Glutamatergic neuron (in vitro differentiated cells): ENCODE results near the gene CADM2. TPM values are rescaled to one million over a fixed set of nuclear protein-coding genes. Genes with fewer than 3 reads are reported as not detected.

Experiments
- DNase-seq: peaks from one replicate; pipeline ENCODE4 v3.0.0; 2022
- H3K27ac Mint-ChIP-seq: one replicate; pipeline ENCODE4 v1.8.0; 2020; ENCODE audit warnings: mild to moderate bottlenecking, mixed read lengths, inconsistent platforms; ENCODE audit not compliant: unreplicated experiment
- H3K27me3 Mint-ChIP-seq: one replicate; pipeline ENCODE4 v1.8.0; 2020; ENCODE audit warnings: mild to moderate bottlenecking, moderate library complexity, mixed read lengths, inconsistent platforms; ENCODE audit not compliant: unreplicated experiment
- H3K36me3 Mint-ChIP-seq: one replicate; pipeline ENCODE4 v1.8.0; 2020; ENCODE audit warnings: mild to moderate bottlenecking, mixed read lengths, inconsistent platforms; ENCODE audit not compliant: unreplicated experiment
- H3K4me1 Mint-ChIP-seq: one replicate; pipeline ENCODE4 v1.8.0; 2020; ENCODE audit warnings: mild to moderate bottlenecking, low read depth, mixed read lengths, inconsistent platforms; ENCODE audit not compliant: unreplicated experiment
- H3K4me3 Mint-ChIP-seq: one replicate; pipeline ENCODE4 v1.8.0; 2020; ENCODE audit warnings: mild to moderate bottlenecking, mixed read lengths, inconsistent platforms; ENCODE audit not compliant: unreplicated experiment
- H3K9me3 Mint-ChIP-seq: one replicate; pipeline ENCODE4 v1.8.0; 2020; ENCODE audit warnings: mild to moderate bottlenecking, moderate library complexity, mixed read lengths, inconsistent platforms; ENCODE audit not compliant: unreplicated experiment
- total RNA-seq: library from RNA; stranded (reverse); fragmentation: NEBNext Ultra II Directional; extraction: Animal tissue kit (Norgen Biotek cat#: 25700); gene quantifications from one replicate; pipeline ENCODE4 v1.2.1, GENCODE V29; 2021; ENCODE audit not compliant: unreplicated experiment
- TF ChIP-seq, protein P1 (sequence below): fragments of 200-600 bp; sonication (generic); IDR thresholded peaks from one replicate; pipeline ENCODE4 v1.5.0; 2021; ENCODE audit not compliant: partially characterized antibody, unreplicated experiment

The CADM2 gene
- total RNA-seq, 1 donor from 2014 or later = 233 TPM

DNA sequence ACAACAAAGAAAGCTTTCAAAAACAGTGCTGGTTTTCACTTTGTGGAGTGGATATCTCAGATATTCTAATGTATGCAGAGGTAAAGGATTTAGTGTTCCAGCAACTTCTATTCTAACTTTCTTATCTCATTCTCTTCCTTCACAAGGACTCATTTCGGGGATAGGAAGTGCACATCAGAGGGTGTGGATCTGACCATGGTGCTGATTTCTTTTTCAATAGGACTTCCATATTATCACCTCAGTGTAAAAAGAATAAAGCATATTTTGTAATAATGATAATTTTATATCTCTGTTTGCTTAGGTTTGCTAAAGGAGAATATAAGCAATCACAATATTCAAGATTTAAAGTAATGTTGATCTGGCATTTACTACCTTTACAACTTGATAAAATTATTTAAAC is 12.5 kb upstream of the CADM2 start:
- TF ChIP-seq, protein P1, sequence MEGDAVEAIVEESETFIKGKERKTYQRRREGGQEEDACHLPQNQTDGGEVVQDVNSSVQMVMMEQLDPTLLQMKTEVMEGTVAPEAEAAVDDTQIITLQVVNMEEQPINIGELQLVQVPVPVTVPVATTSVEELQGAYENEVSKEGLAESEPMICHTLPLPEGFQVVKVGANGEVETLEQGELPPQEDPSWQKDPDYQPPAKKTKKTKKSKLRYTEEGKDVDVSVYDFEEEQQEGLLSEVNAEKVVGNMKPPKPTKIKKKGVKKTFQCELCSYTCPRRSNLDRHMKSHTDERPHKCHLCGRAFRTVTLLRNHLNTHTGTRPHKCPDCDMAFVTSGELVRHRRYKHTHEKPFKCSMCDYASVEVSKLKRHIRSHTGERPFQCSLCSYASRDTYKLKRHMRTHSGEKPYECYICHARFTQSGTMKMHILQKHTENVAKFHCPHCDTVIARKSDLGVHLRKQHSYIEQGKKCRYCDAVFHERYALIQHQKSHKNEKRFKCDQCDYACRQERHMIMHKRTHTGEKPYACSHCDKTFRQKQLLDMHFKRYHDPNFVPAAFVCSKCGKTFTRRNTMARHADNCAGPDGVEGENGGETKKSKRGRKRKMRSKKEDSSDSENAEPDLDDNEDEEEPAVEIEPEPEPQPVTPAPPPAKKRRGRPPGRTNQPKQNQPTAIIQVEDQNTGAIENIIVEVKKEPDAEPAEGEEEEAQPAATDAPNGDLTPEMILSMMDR = no peak
- Mint-ChIP-seq H3K9me3 (no peaks in the 10 kb centered on the region), H3K27me3 (no peaks in the 10 kb centered on the region), H3K4me1 (no peaks in the 10 kb centered on the region), H3K36me3 (no peaks in the 10 kb centered on the region), H3K4me3 (no peak overlapping the region), H3K27ac (no peak overlapping the region)
- no peak for DNase-seq

DNA sequence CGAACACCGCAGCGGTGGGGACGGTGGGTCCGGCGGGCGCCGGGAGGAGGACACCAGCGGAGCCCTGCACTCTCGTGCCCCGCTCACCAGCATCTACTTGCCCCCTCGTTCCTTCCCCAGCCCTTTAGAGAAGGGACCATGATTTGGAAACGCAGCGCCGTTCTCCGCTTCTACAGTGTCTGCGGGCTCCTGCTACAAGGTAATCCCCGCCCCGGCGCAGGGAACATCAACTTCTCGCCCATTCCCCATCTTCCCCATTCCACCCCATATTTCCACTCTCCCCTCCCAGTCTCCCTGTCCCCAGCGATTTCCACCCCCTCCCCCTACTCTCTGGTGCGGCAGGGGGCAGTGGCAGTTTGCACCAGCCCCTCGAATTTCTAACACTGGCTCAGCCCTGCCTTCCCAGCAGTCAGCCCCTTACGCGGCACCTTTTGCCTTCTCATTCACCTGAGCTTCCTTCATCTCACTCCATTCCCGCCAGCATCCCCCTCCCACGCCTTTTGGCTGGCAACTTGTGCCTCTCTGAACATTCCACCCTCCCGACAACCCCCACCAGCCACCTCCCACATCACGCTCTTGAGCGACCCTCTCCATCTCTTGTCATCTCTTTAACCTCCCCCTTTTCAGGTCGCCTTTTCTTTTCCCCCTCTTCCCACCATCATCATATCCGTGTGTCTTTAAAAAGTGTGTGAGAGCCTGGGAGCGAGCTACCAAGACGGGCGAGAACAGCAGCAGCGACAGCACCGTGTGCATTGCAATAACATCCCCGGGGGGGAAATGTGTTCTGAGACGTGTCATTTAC is 882 bp downstream of the CADM2 start:
- H3K4me1 Mint-ChIP-seq = peaks cover 27% of the 10 kb centered on the region
- TF ChIP-seq, protein P1 = no peak
- no peaks in the 10 kb centered on the region for H3K36me3 Mint-ChIP-seq
- peaks cover 8% of the 10 kb centered on the region for H3K27me3 Mint-ChIP-seq
- H3K9me3 Mint-ChIP-seq = peaks cover 8% of the 10 kb centered on the region
- peak overlapping the region; percentile 65 for H3K27ac Mint-ChIP-seq
- peak overlapping the region; percentile 95 for H3K4me3 Mint-ChIP-seq
- peak; percentile 66 for DNase-seq

DNA sequence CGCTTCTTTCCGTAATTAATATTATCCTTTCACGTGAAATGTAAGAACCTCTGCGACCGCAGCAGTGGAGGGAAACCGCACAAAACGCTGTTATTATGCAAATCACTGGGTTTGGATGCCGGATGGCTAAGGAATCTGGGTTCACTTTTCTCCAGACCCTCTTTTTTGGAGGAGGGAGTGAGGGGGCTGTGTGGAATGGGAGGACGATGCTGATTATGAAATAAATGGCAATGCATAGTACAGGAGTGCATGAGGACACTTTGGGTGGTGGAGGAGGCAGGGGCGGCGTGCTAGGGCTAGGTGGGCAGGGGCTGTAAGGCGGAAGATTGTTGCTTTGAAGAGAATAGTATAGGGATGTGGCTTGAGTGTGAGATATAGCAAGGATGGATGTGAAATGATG is 1.8 kb downstream of the CADM2 start:
- H3K9me3 Mint-ChIP-seq = peaks cover 8% of the 10 kb centered on the region
- no peaks in the 10 kb centered on the region for H3K36me3 Mint-ChIP-seq
- peak overlapping the region; percentile 60 for H3K27ac Mint-ChIP-seq
- H3K4me1 Mint-ChIP-seq = peaks cover 36% of the 10 kb centered on the region
- peak; percentile 27 for DNase-seq
- H3K27me3 Mint-ChIP-seq = peaks cover 8% of the 10 kb centered on the region
- TF ChIP-seq, protein P1 = no peak
- peak overlapping the region; percentile 95 for H3K4me3 Mint-ChIP-seq

DNA sequence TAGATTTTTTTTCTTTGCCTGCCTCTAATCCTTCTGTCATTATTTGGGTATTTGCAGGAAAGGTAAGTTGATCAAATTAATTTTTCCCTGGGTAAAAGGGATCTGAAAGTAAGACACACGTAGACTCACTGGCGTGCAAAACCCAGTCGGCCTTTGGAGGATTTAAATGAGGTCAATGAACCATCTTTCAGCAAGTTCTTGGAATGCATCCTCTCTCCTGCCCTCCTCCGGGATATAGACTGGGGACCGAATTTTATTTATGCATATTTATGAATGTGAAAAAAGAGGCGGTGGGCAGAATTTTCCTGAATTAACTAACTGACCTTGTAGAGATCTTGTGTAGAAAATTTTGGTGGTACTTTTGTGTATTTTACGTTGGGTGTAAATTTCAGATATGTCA is 2.2 kb downstream of the CADM2 start:
- H3K27me3 Mint-ChIP-seq = peaks cover 8% of the 10 kb centered on the region
- no peaks in the 10 kb centered on the region for H3K36me3 Mint-ChIP-seq
- no peak for DNase-seq
- peaks cover 40% of the 10 kb centered on the region for H3K4me1 Mint-ChIP-seq
- peaks cover 8% of the 10 kb centered on the region for H3K9me3 Mint-ChIP-seq
- peak overlapping the region; percentile 50 for H3K27ac Mint-ChIP-seq
- TF ChIP-seq, protein P1 = no peak
- H3K4me3 Mint-ChIP-seq = peak overlapping the region; percentile 95

DNA sequence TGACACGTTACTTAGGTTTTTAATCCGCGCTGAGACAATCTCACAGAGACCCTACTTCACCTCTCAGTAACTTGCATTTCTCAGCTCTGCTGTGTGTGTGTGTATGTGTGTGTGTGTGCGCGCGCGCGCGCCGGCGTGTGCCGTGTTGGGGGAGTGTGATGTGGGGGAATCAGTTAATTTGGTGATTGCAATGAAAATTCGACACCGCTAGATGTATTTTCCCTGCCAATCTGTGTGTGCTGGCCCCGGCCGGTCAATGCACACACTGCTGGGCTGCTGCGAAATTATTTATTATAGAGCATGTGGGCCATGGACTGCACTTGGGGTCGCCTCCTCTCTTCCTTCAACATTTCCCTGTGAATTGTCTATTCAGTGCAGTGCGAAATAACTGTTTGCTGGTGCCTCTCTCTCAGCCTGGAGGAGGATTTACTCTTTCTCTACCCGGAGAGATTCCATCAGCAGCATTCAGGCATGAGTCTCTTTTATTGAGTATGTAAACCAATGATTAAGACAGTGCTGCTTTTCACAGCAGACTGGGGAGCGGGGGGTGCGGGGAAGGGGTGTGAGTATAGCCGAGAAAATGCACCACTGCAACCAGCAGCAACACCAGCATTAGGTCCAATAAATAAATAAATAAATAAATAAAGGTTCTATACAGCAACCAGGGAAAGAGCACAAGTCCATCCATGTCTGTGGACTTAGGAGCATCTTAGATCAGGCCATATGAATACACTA is 2.9 kb downstream of the CADM2 start:
- Mint-ChIP-seq H3K36me3 (no peaks in the 10 kb centered on the region), H3K27me3 (peaks cover 8% of the 10 kb centered on the region), H3K27ac (peak overlapping the region; percentile 79), H3K4me3 (peak overlapping the region; percentile 95), H3K4me1 (peaks cover 43% of the 10 kb centered on the region), H3K9me3 (peaks cover 8% of the 10 kb centered on the region)
- TF ChIP-seq, protein P1 = no peak
- peak; percentile 45 for DNase-seq
